Sigmoid colon (tissue), 7 donors: ENCODE results near the gene TSNAXIP1. TPM values are rescaled to one million over a fixed set of nuclear protein-coding genes. Genes with fewer than 3 reads are reported as not detected.

Experiments used
- DNase-seq: peaks from one replicate; pipeline ENCODE4 v3.0.0-alpha.2; 2019
- H3K27ac ChIP-seq, 4 donors: fragments of 200-600 bp; sonication (generic); one replicate each; pipeline ENCODE4 v1.5.1; 2016 to 2019; ENCODE audit warnings: mild to moderate bottlenecking in 1 of 4
- H3K27me3 ChIP-seq, 3 donors: fragments of 200-600 bp; sonication (generic); one replicate each; pipeline ENCODE4 v1.5.1; 2019; ENCODE audit warnings: mild to moderate bottlenecking in 1 of 3
- H3K36me3 ChIP-seq, 4 donors: fragments of 200-600 bp; sonication (generic); one replicate each; pipeline ENCODE4 v1.5.1; 2016 to 2019
- H3K4me1 ChIP-seq, 4 donors: fragments of 200-600 bp; sonication (generic); one replicate each; pipeline ENCODE4 v1.5.1; 2017 to 2019
- H3K4me3 ChIP-seq, 4 donors: fragments of 200-600 bp; sonication (generic); one replicate each; pipeline ENCODE4 v1.5.1; 2017 to 2019; ENCODE audit warnings: mild to moderate bottlenecking in 2 of 4, moderate library complexity in 1 of 4
- H3K9me3 ChIP-seq, 4 donors: fragments of 200-600 bp in 3 of 4; sonication (generic) in 3 of 4; one replicate each; pipeline versions ENCODE4 v1.5.1 to v1.6.1; 2013 to 2019
- CTCF ChIP-seq, 4 experiments: fragments of 450-650 bp in 3 of 4; fragments of 200-600 bp in 1 of 4; IDR thresholded peaks; one replicate each; pipeline ENCODE4 v1.5.1; 2016 to 2019; ENCODE audit warnings: antibody characterized with exemption in 4 of 4, mild to moderate bottlenecking in 3 of 4, moderate library complexity in 2 of 4
- EP300 ChIP-seq, 4 donors: sonication (generic); formaldehyde crosslinking; IDR thresholded peaks; one replicate each; pipeline ENCODE4 v1.6.1; 2017; ENCODE audit warnings: antibody characterized with exemption in 4 of 4
- POLR2A ChIP-seq, 2 donors: fragments of 450-650 bp; IDR thresholded peaks; one replicate each; pipeline ENCODE4 v1.6.1; 2016; ENCODE audit warnings: antibody characterized with exemption in 2 of 2, mild to moderate bottlenecking in 2 of 2, moderate library complexity in 2 of 2
- POLR2AphosphoS5 ChIP-seq, 4 donors: sonication (generic); formaldehyde crosslinking; IDR thresholded peaks; one replicate each; pipeline ENCODE4 v1.6.1; 2017; ENCODE audit warnings: antibody characterized with exemption in 4 of 4
- WGBS, 2 donors: extraction: QIAGEN DNeasy Blood & Tissue Kit; methylation state at CpG; one replicate each; pipeline ENCODE4 v1.1.7; 2013; 5-methylcytosine and 5-hydroxymethylcytosine counted together
- intact Hi-C: fragments of 100-400 bp; cut with DNase I; formaldehyde crosslinking; loops from one replicate; pipeline ENCODE4 v1.15.1; 2023
- polyA plus RNA-seq, 3 donors: library from polyadenylated mRNA; stranded (reverse); fragments of 200-250 nt; gene quantifications; one replicate each; pipeline ENCODE4 v1.2.3, GENCODE V29; 2013
- total RNA-seq, 4 donors: library from RNA; depleted of rRNA; stranded (reverse); fragments of >200 nt; gene quantifications; one replicate each; pipeline ENCODE4 v1.1.0, GENCODE V29; 2016
- donor health status: healthy with polysubstance abuse.
- donor health status: Bipolar disorder and iron deficiency.
- donor health status: healthy.

The TSNAXIP1 gene
- total and polyA plus RNA-seq, 7 donors = 0.60 to 2.9 (median 1.4) TPM; not detected in 1

DNA sequence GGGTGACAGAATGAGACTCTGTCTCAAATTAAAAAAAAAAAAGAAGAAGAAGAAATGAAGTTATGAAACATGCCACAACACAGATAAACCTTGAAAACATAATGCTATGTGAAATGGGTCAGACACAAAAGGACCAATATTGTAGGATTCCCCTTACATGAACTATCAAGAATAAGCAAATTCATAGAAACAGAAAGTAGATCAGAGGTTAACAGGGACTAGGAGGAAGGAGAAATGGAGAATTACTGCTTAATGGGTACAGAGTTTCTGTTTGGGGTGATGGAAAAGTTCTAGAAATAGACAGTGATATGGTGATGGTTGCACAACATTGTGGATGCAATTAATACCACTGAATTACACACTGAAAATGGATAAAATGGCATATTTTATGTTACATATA, 16.6 kb upstream of the TSNAXIP1 start:
- H3K4me1 ChIP-seq = no peaks in the 10 kb centered on the region
- H3K27ac ChIP-seq = no peak overlapping the region
- no peaks in the 10 kb centered on the region for H3K9me3 ChIP-seq
- no peak for TF ChIP-seq POLR2AphosphoS5 (IDR thresholded peaks at IDR 0.05)
- TF ChIP-seq POLR2A (IDR thresholded peaks at IDR 0.05) = no peak
- no peak for TF ChIP-seq CTCF (IDR thresholded peaks at IDR 0.05)
- no peak for TF ChIP-seq EP300 (IDR thresholded peaks at IDR 0.05)
- H3K4me3 ChIP-seq = no peak overlapping the region
- intact Hi-C loops = no loop called here
- no peak for DNase-seq
- H3K27me3 ChIP-seq = no peaks in the 10 kb centered on the region
- H3K36me3 ChIP-seq = no peaks in the 10 kb centered on the region

GRCh38 chr16:67796099-67796718, 10.5 kb upstream of the TSNAXIP1 start:
- H3K4me1 ChIP-seq = peaks cover 0 to 8% (median 0%) of the 10 kb centered on the region in 4 donors
- peaks cover 0 to 7% (median 2%) of the 10 kb centered on the region in 4 donors for H3K36me3 ChIP-seq
- 96 to 97% methylated on average over 5 of the region's 5 CpGs for whole genome bisulfite sequencing, 2 donors
- no peaks in the 10 kb centered on the region for H3K9me3 ChIP-seq
- no peak for DNase-seq
- TF ChIP-seq POLR2AphosphoS5 (IDR thresholded peaks at IDR 0.05) (no peak), POLR2A (IDR thresholded peaks at IDR 0.05) (no peak), CTCF (IDR thresholded peaks at IDR 0.05) (no peak), EP300 (IDR thresholded peaks at IDR 0.05) (no peak)
- intact Hi-C loops = no loop called here
- H3K4me3 ChIP-seq = no peak overlapping the region
- H3K27ac ChIP-seq = no peak overlapping the region
- H3K27me3 ChIP-seq = no peaks in the 10 kb centered on the region

DNA sequence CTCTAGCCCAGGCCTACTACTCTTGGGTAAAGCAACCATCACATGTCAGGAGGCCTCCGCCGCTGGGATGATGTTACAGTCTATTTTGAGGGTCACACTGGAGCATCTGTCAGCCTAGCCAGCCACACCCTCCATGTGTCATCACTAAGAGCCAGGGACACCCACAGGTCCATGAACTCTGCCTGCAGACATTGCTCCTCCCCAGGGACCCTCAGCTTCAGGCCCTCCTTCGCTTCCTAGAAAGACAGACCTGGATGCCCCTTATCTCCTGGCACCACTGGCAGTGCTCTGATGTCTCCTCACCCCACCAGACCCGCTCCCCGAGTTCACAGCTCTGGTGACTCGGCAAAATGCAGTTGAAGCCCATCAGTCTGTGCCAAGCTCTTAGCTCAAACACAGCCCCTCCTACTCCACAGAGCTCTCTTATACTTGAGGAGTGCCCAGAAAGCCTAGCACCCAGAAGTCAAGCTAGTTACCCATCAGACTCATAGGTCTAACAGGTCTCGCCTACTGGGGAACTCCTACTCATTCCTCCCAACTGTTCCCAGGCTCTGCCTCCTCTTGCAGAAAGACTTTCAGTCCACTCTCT, 6.3 kb upstream of the TSNAXIP1 start:
- H3K4me3 ChIP-seq = no peak overlapping the region
- peaks cover 0 to 24% (median 13%) of the 10 kb centered on the region in 4 donors for H3K4me1 ChIP-seq
- DNase-seq = no peak
- no peaks in the 10 kb centered on the region for H3K9me3 ChIP-seq
- TF ChIP-seq POLR2AphosphoS5 (IDR thresholded peaks at IDR 0.05) = no peak
- TF ChIP-seq EP300 (IDR thresholded peaks at IDR 0.05) = no peak
- no peak for TF ChIP-seq CTCF (IDR thresholded peaks at IDR 0.05)
- no peak for TF ChIP-seq POLR2A (IDR thresholded peaks at IDR 0.05)
- no peaks in the 10 kb centered on the region for H3K27me3 ChIP-seq
- WGBS, 2 donors = 89 to 94% methylated on average over 7 of the region's 7 CpGs
- H3K36me3 ChIP-seq = peaks cover 0 to 19% (median 2%) of the 10 kb centered on the region in 4 donors
- no peak overlapping the region for H3K27ac ChIP-seq
- intact Hi-C loops = loop anchor here (10.0 kb wide), 2 partner anchors 224 to 276 kb away; partner anchors contain the start of genes DDX28, DUS2 and RIPOR1

- Histone ChIP-seq H3K4me1 (peaks cover 0 to 31% (median 18%) of the 10 kb centered on the region in 4 donors), H3K9me3 (no peaks in the 10 kb centered on the region), H3K27ac (no peak overlapping the region), H3K4me3 (no peak overlapping the region), H3K36me3 (peaks cover 0 to 19% (median 2%) of the 10 kb centered on the region in 4 donors), H3K27me3 (no peaks in the 10 kb centered on the region)
- TF ChIP-seq POLR2A (IDR thresholded peaks at IDR 0.05) (no peak), POLR2AphosphoS5 (IDR thresholded peaks at IDR 0.05) (no peak), CTCF (IDR thresholded peaks at IDR 0.05) (no peak), EP300 (IDR thresholded peaks at IDR 0.05) (no peak)
- no peak for DNase-seq
- 96 to 100% methylated on average over 1 of the region's 1 CpG for WGBS, 2 donors
- intact Hi-C loops = loop anchor here (10.0 kb wide), 2 partner anchors 224 to 276 kb away; partner anchors contain the start of genes DDX28, DUS2 and RIPOR1
Observed at GRCh38 chr16:67801241-67801640, 5.4 kb upstream of the TSNAXIP1 start.
